ENCODE data around the gene PAM. TPM values are rescaled to one million over a fixed set of nuclear protein-coding genes. Genes with fewer than 3 reads are reported as not detected.

Gene PAM
- total and polyA plus RNA-seq, 2 donors from 2014 or later, result 158 to 293 TPM

DNA sequence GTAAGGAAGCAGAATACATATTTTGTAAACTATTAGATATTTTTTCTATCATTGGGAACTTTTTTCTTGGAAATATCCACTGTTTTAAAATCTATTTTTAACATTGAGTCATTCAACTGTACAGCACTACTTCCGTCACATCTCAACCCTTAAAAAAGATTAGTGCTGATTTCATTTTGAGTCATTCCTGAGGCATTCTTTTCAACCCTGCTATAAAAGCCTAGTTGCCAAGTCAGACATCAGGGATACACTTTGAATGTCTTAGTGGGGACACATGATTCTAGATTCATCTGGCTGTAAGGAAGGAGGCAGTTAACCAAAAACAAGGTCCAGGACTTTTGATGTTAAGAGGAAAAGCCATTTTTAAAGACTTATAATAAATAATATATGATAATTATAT lies 203.9 kb downstream of the PAM start:
- no peak overlapping the region for H3K4me3 ChIP-seq (ENCODE audit: low read length in 3 of 3)
- FAIRE-seq, result peak; percentile 54
- DNase-seq, result no peak
- H3K9ac ChIP-seq (ENCODE audit: low read length in 3 of 3), result no peak overlapping the region
- no peaks in the 10 kb centered on the region for H3K36me3 ChIP-seq (ENCODE audit: control insufficient read depth in 2 of 3, insufficient read depth in 3 of 3, low read length in 3 of 3)
- H3K27ac ChIP-seq (ENCODE audit: low read depth in 2 of 2, low read length in 2 of 2), result no peak overlapping the region
- H3K4me1 ChIP-seq (ENCODE audit: control insufficient read depth in 2 of 3, insufficient read depth in 2 of 3, low read depth in 1 of 3, low read length in 3 of 3), result no peaks in the 10 kb centered on the region
- TF ChIP-seq, protein P1, sequence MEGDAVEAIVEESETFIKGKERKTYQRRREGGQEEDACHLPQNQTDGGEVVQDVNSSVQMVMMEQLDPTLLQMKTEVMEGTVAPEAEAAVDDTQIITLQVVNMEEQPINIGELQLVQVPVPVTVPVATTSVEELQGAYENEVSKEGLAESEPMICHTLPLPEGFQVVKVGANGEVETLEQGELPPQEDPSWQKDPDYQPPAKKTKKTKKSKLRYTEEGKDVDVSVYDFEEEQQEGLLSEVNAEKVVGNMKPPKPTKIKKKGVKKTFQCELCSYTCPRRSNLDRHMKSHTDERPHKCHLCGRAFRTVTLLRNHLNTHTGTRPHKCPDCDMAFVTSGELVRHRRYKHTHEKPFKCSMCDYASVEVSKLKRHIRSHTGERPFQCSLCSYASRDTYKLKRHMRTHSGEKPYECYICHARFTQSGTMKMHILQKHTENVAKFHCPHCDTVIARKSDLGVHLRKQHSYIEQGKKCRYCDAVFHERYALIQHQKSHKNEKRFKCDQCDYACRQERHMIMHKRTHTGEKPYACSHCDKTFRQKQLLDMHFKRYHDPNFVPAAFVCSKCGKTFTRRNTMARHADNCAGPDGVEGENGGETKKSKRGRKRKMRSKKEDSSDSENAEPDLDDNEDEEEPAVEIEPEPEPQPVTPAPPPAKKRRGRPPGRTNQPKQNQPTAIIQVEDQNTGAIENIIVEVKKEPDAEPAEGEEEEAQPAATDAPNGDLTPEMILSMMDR (IDR thresholded peaks at IDR 0.05; ENCODE audit: borderline replicate concordance, extremely low read depth, insufficient read depth), result no peak
- intact Hi-C loops (cut with DNase I), result no loop called here
- H3K9me3 ChIP-seq (ENCODE audit: control insufficient read depth in 2 of 3, insufficient read depth in 1 of 3, low read length in 3 of 3), result no peaks in the 10 kb centered on the region
- no peaks in the 10 kb centered on the region for H3K27me3 ChIP-seq (ENCODE audit: control insufficient read depth, insufficient read depth, low read length)

DNA sequence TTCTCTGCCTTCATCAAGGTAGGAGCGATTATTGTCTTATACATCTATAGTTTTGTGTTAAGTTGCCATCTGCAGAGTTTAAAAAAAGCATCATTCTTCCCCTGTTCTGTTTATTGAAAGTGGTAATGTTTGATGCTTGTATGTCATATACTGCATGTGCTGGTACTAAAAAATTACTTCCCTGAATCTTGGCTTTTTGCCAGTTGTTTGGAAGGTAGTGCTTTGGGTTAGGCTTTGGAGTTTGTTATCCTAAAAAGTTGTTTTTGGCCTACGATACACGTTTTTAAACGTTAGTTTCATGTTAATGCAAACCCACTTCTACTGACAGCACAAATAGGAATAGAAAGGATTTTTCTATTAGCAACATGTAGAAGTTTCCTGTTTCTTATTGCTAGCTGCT lies 206.6 kb downstream of the PAM start:
- DNase-seq, result peak in 2 of 5 donors; percentile 2 to 11
- Histone ChIP-seq H3K27ac (ENCODE audit: low read depth in 2 of 2, low read length in 2 of 2) (no peak overlapping the region), H3K9me3 (ENCODE audit: control insufficient read depth in 2 of 3, insufficient read depth in 1 of 3, low read length in 3 of 3) (no peaks in the 10 kb centered on the region), H3K4me1 (ENCODE audit: control insufficient read depth in 2 of 3, insufficient read depth in 2 of 3, low read depth in 1 of 3, low read length in 3 of 3) (no peaks in the 10 kb centered on the region), H3K4me3 (ENCODE audit: low read length in 3 of 3) (no peak overlapping the region), H3K9ac (ENCODE audit: low read length in 3 of 3) (no peak overlapping the region), H3K36me3 (ENCODE audit: control insufficient read depth in 2 of 3, insufficient read depth in 3 of 3, low read length in 3 of 3) (no peaks in the 10 kb centered on the region), H3K27me3 (ENCODE audit: control insufficient read depth, insufficient read depth, low read length) (no peaks in the 10 kb centered on the region)
- intact Hi-C loops (cut with DNase I), result no loop called here
- FAIRE-seq, result no peak
- TF ChIP-seq, protein P1 (IDR thresholded peaks at IDR 0.05; ENCODE audit: borderline replicate concordance, extremely low read depth, insufficient read depth), result no peak

DNA sequence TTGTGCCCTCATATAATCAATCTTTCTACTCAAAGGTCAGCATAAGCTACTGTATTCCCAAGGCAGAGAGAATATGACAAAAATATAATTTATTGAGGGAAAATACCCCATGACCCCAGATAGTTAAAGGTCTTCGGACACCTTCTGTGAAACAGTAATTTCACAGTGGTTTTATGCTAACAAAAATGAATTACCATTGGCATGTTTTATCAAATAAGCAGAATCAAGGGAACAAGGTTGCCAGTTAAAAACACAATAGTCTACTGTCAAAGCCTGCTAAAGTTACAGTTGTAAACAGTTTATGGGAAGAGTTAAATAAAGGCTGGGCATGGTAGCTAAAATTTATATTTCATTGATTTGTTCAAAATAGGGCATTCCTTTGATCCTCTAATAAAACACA lies 210.5 kb downstream of the PAM start:
- no peak for FAIRE-seq

More for the DNA sequence above, 210.5 kb downstream of the PAM start:
- Histone ChIP-seq H3K27me3 (ENCODE audit: control insufficient read depth, insufficient read depth, low read length) (no peaks in the 10 kb centered on the region), H3K36me3 (ENCODE audit: control insufficient read depth in 2 of 3, insufficient read depth in 3 of 3, low read length in 3 of 3) (no peaks in the 10 kb centered on the region), H3K9ac (ENCODE audit: low read length in 3 of 3) (no peak overlapping the region), H3K4me3 (ENCODE audit: low read length in 3 of 3) (no peak overlapping the region), H3K9me3 (ENCODE audit: control insufficient read depth in 2 of 3, insufficient read depth in 1 of 3, low read length in 3 of 3) (no peaks in the 10 kb centered on the region), H3K27ac (ENCODE audit: low read depth in 2 of 2, low read length in 2 of 2) (no peak overlapping the region), H3K4me1 (ENCODE audit: control insufficient read depth in 2 of 3, insufficient read depth in 2 of 3, low read depth in 1 of 3, low read length in 3 of 3) (no peaks in the 10 kb centered on the region)
- intact Hi-C loops (cut with DNase I), result no loop called here
- TF ChIP-seq, protein P1 (IDR thresholded peaks at IDR 0.05; ENCODE audit: borderline replicate concordance, extremely low read depth, insufficient read depth), result no peak
- DNase-seq, result no peak

Data from kidney (tissue), 14 donors.